HepG2 (cell line): ENCODE results near the gene SLA2. TPM values are rescaled to one million over a fixed set of nuclear protein-coding genes. Genes with fewer than 3 reads are reported as not detected.

ENCODE experiments used
- ATAC-seq: fragments of 200-7000 bp; cut with Tn5 transposase; 3 replicates; pipeline ENCODE4 v1.9.1; 2020; ENCODE audit warnings: mild to moderate bottlenecking, moderate library complexity
- BruUV-seq: library from RNA; stranded (reverse); fragments of 400-500 nt; replicated peaks from 2 replicates; lab custom pipeline; 2021; lab: Mats Ljungman, UMichigan
- CTCF ChIA-PET: fragments of 300-600 bp; formaldehyde crosslinking; extraction: SDS; loops from one replicate; lab custom pipeline; 2021; ENCODE audit warnings: low total read pairs, inconsistent platforms, low intra/inter-chr PET ratio; lab: Yijun Ruan, JAX
- POLR2A ChIA-PET: fragments of 350-600 bp; sonication (Branson Sonifier 250); formaldehyde crosslinking; loops from one replicate; lab custom pipeline; 2020; ENCODE audit warnings: antibody characterized with exemption, inconsistent platforms; lab: Yijun Ruan, JAX
- DNase-seq: peaks from one replicate; pipeline ENCODE4 v3.0.0-alpha.2; 2015; ENCODE audit warnings: low spot score
- FAIRE-seq: peaks from 3 replicates; lab custom pipeline; 2011; peaks lifted over from hg19 to GRCh38; lab: Jason Lieb, UNC
- H2AFZ ChIP-seq: one replicate; pipeline ENCODE4 v1.6.1; 2011; ENCODE audit warnings: low read length, inconsistent platforms
- H3K27ac ChIP-seq: fragments of 300-600 bp; 3 replicates; pipeline ENCODE4 v1.8.0; 2011; ENCODE audit warnings: mixed run types, mild to moderate bottlenecking, mixed read lengths, low read length, inconsistent platforms; ENCODE audit not compliant: insufficient read depth; ENCODE audit errors: extremely low read length
- H3K27me3 ChIP-seq, 2 experiments: fragments of 200-600 bp in 1 of 2; 2 replicates in 1 of 2; 3 replicates in 1 of 2; pipeline versions ENCODE4 v1.6.0 to v1.8.0; 2011; ENCODE audit warnings: low read length in 2 of 2, mild to moderate bottlenecking in 2 of 2, moderate library complexity in 2 of 2, inconsistent platforms in 1 of 2; ENCODE audit not compliant: insufficient read depth in 2 of 2, control insufficient read depth in 1 of 2
- H3K36me3 ChIP-seq, 2 experiments: fragments of 200-600 bp in 1 of 2; replicated peaks in 1 of 2; 2 replicates in 1 of 2; 3 replicates in 1 of 2; pipeline versions ENCODE4 v1.5.1 to v1.8.0; 2011; ENCODE audit warnings: low read length in 2 of 2, inconsistent platforms in 1 of 2; ENCODE audit not compliant: insufficient read depth in 2 of 2, control insufficient read depth in 1 of 2
- H3K4me1 ChIP-seq: 2 replicates; pipeline ENCODE4 v1.5.1; 2012; ENCODE audit warnings: low read length, inconsistent platforms; ENCODE audit not compliant: insufficient read depth
- H3K4me2 ChIP-seq: 2 replicates; pipeline ENCODE4 v1.6.0; 2011; ENCODE audit warnings: low read depth, low read length, inconsistent platforms
- H3K4me3 ChIP-seq, 3 experiments: fragments of 200-600 bp in 1 of 3; sonication (generic), shearing (Covaris generic) in 1 of 3; replicated peaks in 1 of 3; 2 replicates each; pipeline ENCODE4 v1.5.1; 2011 to 2016; ENCODE audit warnings: low read length in 3 of 3, inconsistent platforms in 2 of 3, low read depth in 2 of 3, mild to moderate bottlenecking in 2 of 3, control low read depth in 1 of 3, mixed read lengths in 1 of 3; ENCODE audit not compliant: insufficient read depth in 1 of 3
- H3K79me2 ChIP-seq: one replicate; pipeline ENCODE4 v1.6.1; 2011; ENCODE audit warnings: low read length, inconsistent platforms; ENCODE audit not compliant: insufficient read depth
- H3K9ac ChIP-seq: 2 replicates; pipeline ENCODE4 v1.6.0; 2011; ENCODE audit warnings: mild to moderate bottlenecking, low read depth, low read length, inconsistent platforms; ENCODE audit not compliant: insufficient read depth
- H3K9me3 ChIP-seq: 2 replicates; pipeline ENCODE4 v1.5.1; 2012; ENCODE audit warnings: mild to moderate bottlenecking, low read length
- H4K20me1 ChIP-seq: 2 replicates; pipeline ENCODE4 v1.6.0; 2011; ENCODE audit warnings: inconsistent platforms, mild to moderate bottlenecking, low read length, moderate library complexity; ENCODE audit not compliant: insufficient read depth
- ATAD3A ChIP-seq: sonication (generic); formaldehyde crosslinking; IDR thresholded peaks from 2 replicates; pipeline ENCODE4 v1.4.0; 2020; ENCODE audit warnings: missing genetic modification reagents
- CBX5 ChIP-seq: sonication (generic); formaldehyde crosslinking; IDR thresholded peaks from 2 replicates; pipeline ENCODE4 v1.4.0; 2020; ENCODE audit warnings: missing genetic modification reagents, borderline replicate concordance
- GPN1 ChIP-seq: sonication (generic); formaldehyde crosslinking; IDR thresholded peaks from 2 replicates; pipeline ENCODE4 v1.5.1; 2020; ENCODE audit warnings: missing genetic modification reagents, borderline replicate concordance
- NR2C2 ChIP-seq: sonication (generic); formaldehyde crosslinking; IDR thresholded peaks from 2 replicates; pipeline ENCODE4 v1.4.0; 2020; ENCODE audit warnings: missing genetic modification reagents, mild to moderate bottlenecking, moderate library complexity, borderline replicate concordance
- RBAK ChIP-seq: sonication (generic); formaldehyde crosslinking; IDR thresholded peaks from 2 replicates; pipeline ENCODE4 v1.5.1; 2020; ENCODE audit warnings: mild to moderate bottlenecking, missing genetic modification reagents
- RFX3 ChIP-seq: IDR thresholded peaks from 2 replicates; pipeline ENCODE4 v1.6.1; 2016; ENCODE audit warnings: missing biosample characterization, missing genetic modification reagents
- SMAD9 ChIP-seq: sonication (generic); formaldehyde crosslinking; IDR thresholded peaks from 2 replicates; pipeline ENCODE4 v1.5.1; 2020; ENCODE audit warnings: mild to moderate bottlenecking, missing genetic modification reagents
- ZFP90 ChIP-seq: sonication (generic); formaldehyde crosslinking; IDR thresholded peaks from 2 replicates; pipeline ENCODE4 v1.8.0; 2022; ENCODE audit warnings: missing genetic modification reagents, mild to moderate bottlenecking, inconsistent platforms, borderline replicate concordance
- ZNF350 ChIP-seq: sonication (generic); formaldehyde crosslinking; IDR thresholded peaks from 2 replicates; pipeline ENCODE4 v1.4.0; 2020; ENCODE audit warnings: mild to moderate bottlenecking, low read depth, missing genetic modification reagents, borderline replicate concordance
- ZNF589 ChIP-seq: sonication (generic); formaldehyde crosslinking; conservative IDR thresholded peaks from 2 replicates; pipeline ENCODE4 v1.8.0; 2022; ENCODE audit warnings: mild to moderate bottlenecking, moderate library complexity, missing genetic modification reagents
- ZNF660 ChIP-seq: sonication (generic); formaldehyde crosslinking; IDR thresholded peaks from 2 replicates; pipeline ENCODE4 v1.5.1; 2020; ENCODE audit warnings: mild to moderate bottlenecking, low read depth, missing genetic modification reagents, borderline replicate concordance
- ZNF724P ChIP-seq: sonication (generic); formaldehyde crosslinking; IDR thresholded peaks from 2 replicates; pipeline ENCODE4 v1.8.0; 2022; ENCODE audit warnings: missing genetic modification reagents, borderline replicate concordance
- ZNF773 ChIP-seq: sonication (generic); formaldehyde crosslinking; IDR thresholded peaks from 2 replicates; pipeline ENCODE4 v1.4.0; 2020; ENCODE audit warnings: missing genetic modification reagents, borderline replicate concordance
- WGBS: methylation state at CpG from one replicate; pipeline ENCODE4 v1.1.6; 2017; ENCODE audit warnings: low lambda C conversion rate; 5-methylcytosine and 5-hydroxymethylcytosine counted together
- in situ Hi-C: cut with HindIII; loops from 2 replicates; pipeline ENCODE4 v1.10.0; 2017; ENCODE audit warnings: low pct_unique_long_range_greater_than_20kb; ENCODE audit not compliant: extremely low pct_ligation_motif_present
- intact Hi-C: fragments of 100-400 bp; cut with micrococcal nuclease; formaldehyde crosslinking; loops from one replicate; pipeline ENCODE4 v1.10.0; 2022; ENCODE audit not compliant: unreplicated experiment
- polyA plus RNA-seq, 8 experiments: library from polyadenylated mRNA; depleted of rRNA in 3 of 8; stranded (reverse) in 7 of 8; unstranded in 1 of 8; fragments of >200 nt; fragmentation: Illumina TruSeq in 4 of 8; extraction: Trizol in 4 of 8; gene quantifications; 2 replicates each; pipeline versions ENCODE4 v1.2.1 to v1.2.3, GENCODE V29; 2011 to 2016; ENCODE audit warnings: low read depth in 4 of 8, missing spikeins in 1 of 8, mixed read lengths in 1 of 8; ENCODE audit not compliant: insufficient read depth in 1 of 8
- total RNA-seq, 5 experiments: library from RNA; depleted of rRNA; stranded (reverse); fragments of >200 nt; fragmentation: Illumina TruSeq; extraction: Trizol; gene quantifications; 2 replicates each; pipeline ENCODE4 v1.2.3, GENCODE V29; 2016; ENCODE audit warnings: low read depth in 1 of 5
- TF ChIP-seq, protein P1 (sequence below): sonication (generic); formaldehyde crosslinking; IDR thresholded peaks from 2 replicates; pipeline ENCODE4 v1.5.0; 2020; ENCODE audit warnings: missing genetic modification reagents
- TF ChIP-seq, protein P2 (sequence below): sonication (generic); formaldehyde crosslinking; IDR thresholded peaks from 2 replicates; pipeline ENCODE4 v1.9.0; 2021; ENCODE audit warnings: missing genetic modification reagents, mild to moderate bottlenecking, borderline replicate concordance
- TF ChIP-seq, protein P3 (sequence below): sonication (generic); formaldehyde crosslinking; IDR thresholded peaks from 2 replicates; pipeline ENCODE4 v1.4.0; 2020; ENCODE audit warnings: low read depth, mild to moderate bottlenecking, missing genetic modification reagents
- TF ChIP-seq, protein P4 (sequence below): sonication (generic); formaldehyde crosslinking; IDR thresholded peaks from 2 replicates; pipeline ENCODE4 v1.4.0; 2020; ENCODE audit warnings: missing genetic modification reagents
- TF ChIP-seq, protein P5 (sequence below): sonication (generic); formaldehyde crosslinking; IDR thresholded peaks from 2 replicates; pipeline ENCODE4 v1.4.0; 2020; ENCODE audit warnings: missing genetic modification reagents

Gene SLA2
- total and polyA plus RNA-seq, 2 of the 13 experiments (the other 11 are each of a cell fraction or from before 2014, with no cell fraction given) = 1.6 to 3.6 TPM

DNA sequence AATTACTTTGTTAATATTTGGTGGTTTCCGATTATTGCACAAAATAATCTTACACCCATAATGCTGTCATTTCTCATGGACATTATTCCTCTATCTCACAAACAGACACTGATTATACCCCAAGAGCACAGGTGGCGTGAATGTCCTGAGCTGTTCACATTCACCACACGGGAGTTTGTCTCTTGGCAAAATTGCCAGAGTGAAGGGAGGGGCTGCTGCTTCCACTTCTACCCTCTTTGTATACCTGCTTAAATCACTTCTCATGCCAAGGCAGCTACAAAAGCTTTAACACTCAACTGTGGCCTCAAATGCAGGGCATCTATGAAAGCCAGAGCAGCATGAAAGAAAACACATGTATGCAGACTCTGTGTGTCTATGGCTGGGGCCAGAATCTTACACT is 41.9 kb upstream of the SLA2 start:
- intact Hi-C loops (no loop called here), in situ Hi-C loops (no loop called here)
- Histone ChIP-seq H2AFZ (no peak overlapping the region), H3K9ac (no peak overlapping the region), H3K27me3 (no peaks in the 10 kb centered on the region), H3K79me2 (no peaks in the 10 kb centered on the region), H3K9me3 (no peaks in the 10 kb centered on the region), H4K20me1 (no peaks in the 10 kb centered on the region), H3K4me3 (no peak overlapping the region), H3K27ac (no peak overlapping the region), H3K36me3 (peaks cover 15 to 41% of the 10 kb centered on the region in 2 experiments; a peak in 4 of 5 replicates), H3K4me1 (no peaks in the 10 kb centered on the region), H3K4me2 (no peak overlapping the region)
- BruUV-seq = no TSS peak
- WGBS = 96% methylated on average over 3 of the region's 3 CpGs
- ChIA-PET CTCF (no interaction called here), POLR2A (no interaction called here)
- FAIRE-seq = no peak
- no peak for DNase-seq
- ATAC-seq = no peak
- TF ChIP-seq, protein P1, sequence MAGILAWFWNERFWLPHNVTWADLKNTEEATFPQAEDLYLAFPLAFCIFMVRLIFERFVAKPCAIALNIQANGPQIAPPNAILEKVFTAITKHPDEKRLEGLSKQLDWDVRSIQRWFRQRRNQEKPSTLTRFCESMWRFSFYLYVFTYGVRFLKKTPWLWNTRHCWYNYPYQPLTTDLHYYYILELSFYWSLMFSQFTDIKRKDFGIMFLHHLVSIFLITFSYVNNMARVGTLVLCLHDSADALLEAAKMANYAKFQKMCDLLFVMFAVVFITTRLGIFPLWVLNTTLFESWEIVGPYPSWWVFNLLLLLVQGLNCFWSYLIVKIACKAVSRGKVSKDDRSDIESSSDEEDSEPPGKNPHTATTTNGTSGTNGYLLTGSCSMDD = no peak
- TF ChIP-seq, protein P2, sequence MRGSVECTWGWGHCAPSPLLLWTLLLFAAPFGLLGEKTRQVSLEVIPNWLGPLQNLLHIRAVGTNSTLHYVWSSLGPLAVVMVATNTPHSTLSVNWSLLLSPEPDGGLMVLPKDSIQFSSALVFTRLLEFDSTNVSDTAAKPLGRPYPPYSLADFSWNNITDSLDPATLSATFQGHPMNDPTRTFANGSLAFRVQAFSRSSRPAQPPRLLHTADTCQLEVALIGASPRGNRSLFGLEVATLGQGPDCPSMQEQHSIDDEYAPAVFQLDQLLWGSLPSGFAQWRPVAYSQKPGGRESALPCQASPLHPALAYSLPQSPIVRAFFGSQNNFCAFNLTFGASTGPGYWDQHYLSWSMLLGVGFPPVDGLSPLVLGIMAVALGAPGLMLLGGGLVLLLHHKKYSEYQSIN (CRISPR knock-in tag) = no peak
- TF ChIP-seq, protein P3, sequence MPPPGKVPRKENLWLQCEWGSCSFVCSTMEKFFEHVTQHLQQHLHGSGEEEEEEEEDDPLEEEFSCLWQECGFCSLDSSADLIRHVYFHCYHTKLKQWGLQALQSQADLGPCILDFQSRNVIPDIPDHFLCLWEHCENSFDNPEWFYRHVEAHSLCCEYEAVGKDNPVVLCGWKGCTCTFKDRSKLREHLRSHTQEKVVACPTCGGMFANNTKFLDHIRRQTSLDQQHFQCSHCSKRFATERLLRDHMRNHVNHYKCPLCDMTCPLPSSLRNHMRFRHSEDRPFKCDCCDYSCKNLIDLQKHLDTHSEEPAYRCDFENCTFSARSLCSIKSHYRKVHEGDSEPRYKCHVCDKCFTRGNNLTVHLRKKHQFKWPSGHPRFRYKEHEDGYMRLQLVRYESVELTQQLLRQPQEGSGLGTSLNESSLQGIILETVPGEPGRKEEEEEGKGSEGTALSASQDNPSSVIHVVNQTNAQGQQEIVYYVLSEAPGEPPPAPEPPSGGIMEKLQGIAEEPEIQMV (CRISPR knock-in tag) = no peak
- TF ChIP-seq NR2C2 (CRISPR knock-in tag) = no peak
- no peak for TF ChIP-seq GPN1 (CRISPR knock-in tag)
- no peak for TF ChIP-seq ZFP90
- TF ChIP-seq ZNF773 (CRISPR knock-in tag) = no peak
- no peak for TF ChIP-seq ZNF589
- no peak for TF ChIP-seq RFX3 (CRISPR knock-in tag)
- TF ChIP-seq ZNF724P (CRISPR knock-in tag) = no peak
- no peak for TF ChIP-seq ATAD3A
- TF ChIP-seq, protein P4, sequence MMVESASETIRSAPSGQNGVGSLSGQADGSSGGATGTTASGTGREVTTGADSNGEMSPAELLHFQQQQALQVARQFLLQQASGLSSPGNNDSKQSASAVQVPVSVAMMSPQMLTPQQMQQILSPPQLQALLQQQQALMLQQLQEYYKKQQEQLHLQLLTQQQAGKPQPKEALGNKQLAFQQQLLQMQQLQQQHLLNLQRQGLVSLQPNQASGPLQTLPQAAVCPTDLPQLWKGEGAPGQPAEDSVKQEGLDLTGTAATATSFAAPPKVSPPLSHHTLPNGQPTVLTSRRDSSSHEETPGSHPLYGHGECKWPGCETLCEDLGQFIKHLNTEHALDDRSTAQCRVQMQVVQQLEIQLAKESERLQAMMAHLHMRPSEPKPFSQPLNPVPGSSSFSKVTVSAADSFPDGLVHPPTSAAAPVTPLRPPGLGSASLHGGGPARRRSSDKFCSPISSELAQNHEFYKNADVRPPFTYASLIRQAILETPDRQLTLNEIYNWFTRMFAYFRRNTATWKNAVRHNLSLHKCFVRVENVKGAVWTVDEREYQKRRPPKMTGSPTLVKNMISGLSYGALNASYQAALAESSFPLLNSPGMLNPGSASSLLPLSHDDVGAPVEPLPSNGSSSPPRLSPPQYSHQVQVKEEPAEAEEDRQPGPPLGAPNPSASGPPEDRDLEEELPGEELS = no peak
- no peak for TF ChIP-seq ZNF660
- no peak for TF ChIP-seq ZNF350 (CRISPR knock-in tag)
- no peak for TF ChIP-seq CBX5 (CRISPR knock-in tag)
- no peak for TF ChIP-seq RBAK (CRISPR knock-in tag)
- TF ChIP-seq SMAD9 = no peak
- TF ChIP-seq, protein P5, sequence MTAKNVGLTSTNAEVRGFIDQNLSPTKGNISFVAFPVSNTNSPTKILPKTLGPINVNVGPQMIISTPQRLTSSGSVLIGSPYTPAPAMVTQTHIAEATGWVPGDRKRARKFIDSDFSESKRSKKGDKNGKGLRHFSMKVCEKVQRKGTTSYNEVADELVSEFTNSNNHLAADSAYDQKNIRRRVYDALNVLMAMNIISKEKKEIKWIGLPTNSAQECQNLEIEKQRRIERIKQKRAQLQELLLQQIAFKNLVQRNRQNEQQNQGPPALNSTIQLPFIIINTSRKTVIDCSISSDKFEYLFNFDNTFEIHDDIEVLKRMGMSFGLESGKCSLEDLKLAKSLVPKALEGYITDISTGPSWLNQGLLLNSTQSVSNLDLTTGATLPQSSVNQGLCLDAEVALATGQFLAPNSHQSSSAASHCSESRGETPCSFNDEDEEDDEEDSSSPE (CRISPR knock-in tag) = no peak
